Hepatocyte (in vitro differentiated cells): ENCODE data around the gene SPP1. TPM values are rescaled to one million over a fixed set of nuclear protein-coding genes. Genes with fewer than 3 reads are reported as not detected.

Experiments
- DNase-seq: peaks from one replicate; pipeline ENCODE4 v3.0.0-alpha.2; 2016; ENCODE audit warnings: low spot score
- H2AFZ ChIP-seq: fragments of 200-600 bp; sonication (generic); 2 replicates; pipeline ENCODE4 v1.6.0; 2016; ENCODE audit warnings: antibody characterized with exemption, mild to moderate bottlenecking
- H3K27ac ChIP-seq: fragments of 200-600 bp; sonication (generic); 2 replicates; pipeline ENCODE4 v1.5.1; 2016; ENCODE audit warnings: mild to moderate bottlenecking
- H3K27me3 ChIP-seq: fragments of 200-600 bp; sonication (generic); 2 replicates; pipeline ENCODE4 v1.6.1; 2016
- H3K36me3 ChIP-seq: fragments of 200-600 bp; sonication (generic); replicated peaks from 2 replicates; pipeline ENCODE4 v1.5.1; 2016; ENCODE audit warnings: low read depth; ENCODE audit not compliant: insufficient read depth
- H3K4me1 ChIP-seq: fragments of 200-600 bp; sonication (generic); 2 replicates; pipeline ENCODE4 v1.5.1; 2016; ENCODE audit warnings: mild to moderate bottlenecking, moderate library complexity; ENCODE audit not compliant: insufficient read depth
- H3K4me2 ChIP-seq: fragments of 200-600 bp; sonication (generic); 2 replicates; pipeline ENCODE4 v1.6.0; 2016
- H3K4me3 ChIP-seq: fragments of 200-600 bp; sonication (generic); 2 replicates; pipeline ENCODE4 v1.5.1; 2016; ENCODE audit warnings: mild to moderate bottlenecking
- H3K79me2 ChIP-seq: fragments of 200-600 bp; sonication (generic); 2 replicates; pipeline ENCODE4 v1.6.0; 2017; ENCODE audit warnings: mild to moderate bottlenecking
- H3K9me2 ChIP-seq: fragments of 200-600 bp; sonication (generic); replicated peaks from 2 replicates; pipeline ENCODE4 v1.6.0; 2017; ENCODE audit warnings: mild to moderate bottlenecking; ENCODE audit not compliant: insufficient read depth
- H3K9me3 ChIP-seq: fragments of 200-600 bp; sonication (generic); 2 replicates; pipeline ENCODE4 v1.5.1; 2016; ENCODE audit warnings: low read depth, mild to moderate bottlenecking
- H4K20me1 ChIP-seq: fragments of 200-600 bp; sonication (generic); 2 replicates; pipeline ENCODE4 v1.6.0; 2016; ENCODE audit warnings: mild to moderate bottlenecking; ENCODE audit not compliant: insufficient read depth, poor library complexity, severe bottlenecking
- EZH2 ChIP-seq: fragments of 200-600 bp; sonication (generic); IDR thresholded peaks from 2 replicates; pipeline ENCODE4 v1.6.1; 2016; ENCODE audit warnings: antibody characterized with exemption, mild to moderate bottlenecking, borderline replicate concordance
- EZH2phosphoT487 ChIP-seq: fragments of 200-600 bp; sonication (generic); IDR thresholded peaks from one replicate; pipeline ENCODE4 v1.6.1; 2018; ENCODE audit warnings: antibody characterized with exemption, mild to moderate bottlenecking, low read depth, moderate library complexity; ENCODE audit not compliant: unreplicated experiment, severe bottlenecking
- WGBS: methylation state at CpG from one replicate; pipeline ENCODE4 v1.1.6; 2016; ENCODE audit warnings: low lambda C conversion rate; ENCODE audit errors: missing lambda C conversion rate; 5-methylcytosine and 5-hydroxymethylcytosine counted together
- polyA plus RNA-seq: library from polyadenylated mRNA; unstranded; fragments of >200 nt; fragmentation: Nextera tagmentation; extraction: Ambion mirVana; gene quantifications from 2 replicates; pipeline ENCODE4 v1.2.1, GENCODE V29; 2016
- total RNA-seq: library from RNA; depleted of rRNA; stranded (reverse); fragments of >200 nt; gene quantifications from 2 replicates; pipeline ENCODE4 v1.2.3, GENCODE V29; 2014
- TF ChIP-seq, protein P1 (sequence below): fragments of 200-600 bp; sonication (generic); IDR thresholded peaks from 2 replicates; pipeline ENCODE4 v1.5.1; 2016; ENCODE audit warnings: antibody characterized with exemption, mild to moderate bottlenecking; ENCODE audit not compliant: poor library complexity

Gene SPP1
- total and polyA plus RNA-seq, 2 experiments from 2014 or later = 225 to 244 TPM

- TF ChIP-seq, protein P1, sequence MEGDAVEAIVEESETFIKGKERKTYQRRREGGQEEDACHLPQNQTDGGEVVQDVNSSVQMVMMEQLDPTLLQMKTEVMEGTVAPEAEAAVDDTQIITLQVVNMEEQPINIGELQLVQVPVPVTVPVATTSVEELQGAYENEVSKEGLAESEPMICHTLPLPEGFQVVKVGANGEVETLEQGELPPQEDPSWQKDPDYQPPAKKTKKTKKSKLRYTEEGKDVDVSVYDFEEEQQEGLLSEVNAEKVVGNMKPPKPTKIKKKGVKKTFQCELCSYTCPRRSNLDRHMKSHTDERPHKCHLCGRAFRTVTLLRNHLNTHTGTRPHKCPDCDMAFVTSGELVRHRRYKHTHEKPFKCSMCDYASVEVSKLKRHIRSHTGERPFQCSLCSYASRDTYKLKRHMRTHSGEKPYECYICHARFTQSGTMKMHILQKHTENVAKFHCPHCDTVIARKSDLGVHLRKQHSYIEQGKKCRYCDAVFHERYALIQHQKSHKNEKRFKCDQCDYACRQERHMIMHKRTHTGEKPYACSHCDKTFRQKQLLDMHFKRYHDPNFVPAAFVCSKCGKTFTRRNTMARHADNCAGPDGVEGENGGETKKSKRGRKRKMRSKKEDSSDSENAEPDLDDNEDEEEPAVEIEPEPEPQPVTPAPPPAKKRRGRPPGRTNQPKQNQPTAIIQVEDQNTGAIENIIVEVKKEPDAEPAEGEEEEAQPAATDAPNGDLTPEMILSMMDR = no peak
- TF ChIP-seq EZH2phosphoT487 (no peak), EZH2 (no peak)
- Histone ChIP-seq H3K27ac (peak overlapping the region; percentile 65), H3K9me3 (no peaks in the 10 kb centered on the region), H3K36me3 (no peaks in the 10 kb centered on the region), H3K27me3 (no peaks in the 10 kb centered on the region), H3K9me2 (no peaks in the 10 kb centered on the region), H3K4me2 (peak overlapping the region; percentile 26), H2AFZ (no peak overlapping the region), H3K79me2 (peaks cover 4% of the 10 kb centered on the region), H4K20me1 (no peaks in the 10 kb centered on the region), H3K4me3 (no peak overlapping the region), H3K4me1 (peaks cover 8% of the 10 kb centered on the region)
- DNase-seq = peak; percentile 40
- WGBS = 40% methylated on average over 4 of the region's 4 CpGs
These were observed 52.4 kb downstream of the SPP1 start for GRCh38 chr4:88027611-88028608.

DNA sequence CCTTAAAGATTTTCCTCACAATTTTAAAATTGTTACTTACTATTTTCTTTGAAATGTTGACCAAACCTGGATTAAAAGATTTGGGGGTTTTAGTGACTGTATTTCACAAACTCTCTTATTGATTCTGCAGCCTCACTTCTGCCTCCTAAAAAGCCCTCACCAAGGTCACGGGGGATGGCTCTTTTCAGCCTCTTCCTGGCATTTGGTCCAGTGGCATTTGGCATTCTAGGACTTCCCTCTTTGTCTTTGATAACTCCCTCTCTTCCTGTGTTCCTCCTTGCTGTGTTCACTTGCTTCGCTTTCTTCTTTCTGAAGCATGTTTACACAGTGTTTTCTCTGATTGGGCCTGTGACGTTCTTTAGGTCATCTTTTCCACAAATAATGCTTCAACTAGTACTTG is 53.4 kb downstream of the SPP1 start:
- peak overlapping the region; percentile 63 for H3K27ac ChIP-seq
- no peaks in the 10 kb centered on the region for H3K9me2 ChIP-seq
- TF ChIP-seq EZH2 (no peak), EZH2phosphoT487 (no peak)
- TF ChIP-seq, protein P1 = no peak
- DNase-seq = no peak
- H4K20me1 ChIP-seq = no peaks in the 10 kb centered on the region
- no peaks in the 10 kb centered on the region for H3K27me3 ChIP-seq
- H3K79me2 ChIP-seq = peaks cover 4% of the 10 kb centered on the region
- H3K4me2 ChIP-seq = no peak overlapping the region
- no peak overlapping the region for H3K4me3 ChIP-seq
- no peaks in the 10 kb centered on the region for H3K36me3 ChIP-seq
- H3K4me1 ChIP-seq = peaks cover 8% of the 10 kb centered on the region
- WGBS = 89% methylated on average over 3 of the region's 3 CpGs
- no peaks in the 10 kb centered on the region for H3K9me3 ChIP-seq
- H2AFZ ChIP-seq = no peak overlapping the region

DNA sequence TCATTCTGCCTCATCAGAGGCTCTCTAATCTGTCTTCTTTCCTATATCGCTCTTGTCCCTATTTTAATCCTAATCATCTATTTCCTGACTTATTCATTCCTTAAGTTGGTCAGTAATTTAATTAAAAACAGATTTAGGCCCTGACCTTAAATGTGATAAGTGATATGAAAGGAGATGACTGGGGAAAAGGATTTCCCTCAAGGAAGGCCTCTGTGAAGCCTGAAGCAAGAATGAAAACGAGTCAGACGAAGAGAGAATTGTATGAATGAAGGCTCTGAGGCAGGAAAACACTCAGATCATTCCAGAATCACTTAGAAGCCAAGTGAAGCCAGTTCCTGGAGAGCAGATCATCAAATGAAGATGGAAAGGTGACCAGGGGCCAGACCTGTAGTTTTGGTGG is 54.0 kb downstream of the SPP1 start:
- H3K79me2 ChIP-seq = peaks cover 4% of the 10 kb centered on the region
- no peaks in the 10 kb centered on the region for H3K9me3 ChIP-seq
- no peak for DNase-seq
- 89% methylated on average over 3 of the region's 3 CpGs for WGBS
- no peak overlapping the region for H2AFZ ChIP-seq
- H3K27me3 ChIP-seq = no peaks in the 10 kb centered on the region
- no peaks in the 10 kb centered on the region for H3K9me2 ChIP-seq
- H4K20me1 ChIP-seq = no peaks in the 10 kb centered on the region
- H3K4me2 ChIP-seq = no peak overlapping the region
- H3K36me3 ChIP-seq = no peaks in the 10 kb centered on the region
- no peak overlapping the region for H3K4me3 ChIP-seq
- H3K4me1 ChIP-seq = peaks cover 8% of the 10 kb centered on the region
- TF ChIP-seq EZH2 (no peak), EZH2phosphoT487 (no peak)
- TF ChIP-seq, protein P1 = no peak
- no peak overlapping the region for H3K27ac ChIP-seq
